ENCODE results near the gene AADACL2.

DNA sequence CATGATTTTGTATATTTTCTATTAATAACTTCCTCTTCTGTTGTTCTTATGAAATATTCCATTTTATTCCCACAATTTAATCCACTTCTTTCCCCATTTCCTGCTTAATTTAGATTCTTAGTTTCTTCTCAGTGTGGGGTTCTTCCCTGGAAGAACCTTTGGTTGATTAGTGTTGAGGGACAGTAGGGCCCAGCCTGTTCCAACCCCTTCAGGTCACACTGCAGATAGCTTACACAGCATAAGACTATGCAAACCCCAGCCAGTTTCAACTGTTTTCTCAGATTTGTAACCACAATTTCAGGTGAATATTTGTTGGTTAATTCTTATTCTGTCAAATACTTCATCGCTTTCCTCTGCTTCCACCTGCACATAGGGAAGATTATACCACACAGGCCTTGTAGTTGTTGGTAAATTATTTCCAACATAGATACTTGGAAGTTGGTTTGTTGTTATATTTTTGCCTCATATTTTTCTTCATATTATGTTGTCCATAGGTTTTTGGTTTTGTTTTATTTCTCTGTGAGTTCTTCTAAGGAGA, 34.7 kb downstream of the AADACL2 start:
- TF ChIP-seq, protein P1, sequence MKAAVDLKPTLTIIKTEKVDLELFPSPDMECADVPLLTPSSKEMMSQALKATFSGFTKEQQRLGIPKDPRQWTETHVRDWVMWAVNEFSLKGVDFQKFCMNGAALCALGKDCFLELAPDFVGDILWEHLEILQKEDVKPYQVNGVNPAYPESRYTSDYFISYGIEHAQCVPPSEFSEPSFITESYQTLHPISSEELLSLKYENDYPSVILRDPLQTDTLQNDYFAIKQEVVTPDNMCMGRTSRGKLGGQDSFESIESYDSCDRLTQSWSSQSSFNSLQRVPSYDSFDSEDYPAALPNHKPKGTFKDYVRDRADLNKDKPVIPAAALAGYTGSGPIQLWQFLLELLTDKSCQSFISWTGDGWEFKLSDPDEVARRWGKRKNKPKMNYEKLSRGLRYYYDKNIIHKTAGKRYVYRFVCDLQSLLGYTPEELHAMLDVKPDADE (IDR thresholded peaks at IDR 0.05) = no peak
- TF ChIP-seq, protein P2, sequence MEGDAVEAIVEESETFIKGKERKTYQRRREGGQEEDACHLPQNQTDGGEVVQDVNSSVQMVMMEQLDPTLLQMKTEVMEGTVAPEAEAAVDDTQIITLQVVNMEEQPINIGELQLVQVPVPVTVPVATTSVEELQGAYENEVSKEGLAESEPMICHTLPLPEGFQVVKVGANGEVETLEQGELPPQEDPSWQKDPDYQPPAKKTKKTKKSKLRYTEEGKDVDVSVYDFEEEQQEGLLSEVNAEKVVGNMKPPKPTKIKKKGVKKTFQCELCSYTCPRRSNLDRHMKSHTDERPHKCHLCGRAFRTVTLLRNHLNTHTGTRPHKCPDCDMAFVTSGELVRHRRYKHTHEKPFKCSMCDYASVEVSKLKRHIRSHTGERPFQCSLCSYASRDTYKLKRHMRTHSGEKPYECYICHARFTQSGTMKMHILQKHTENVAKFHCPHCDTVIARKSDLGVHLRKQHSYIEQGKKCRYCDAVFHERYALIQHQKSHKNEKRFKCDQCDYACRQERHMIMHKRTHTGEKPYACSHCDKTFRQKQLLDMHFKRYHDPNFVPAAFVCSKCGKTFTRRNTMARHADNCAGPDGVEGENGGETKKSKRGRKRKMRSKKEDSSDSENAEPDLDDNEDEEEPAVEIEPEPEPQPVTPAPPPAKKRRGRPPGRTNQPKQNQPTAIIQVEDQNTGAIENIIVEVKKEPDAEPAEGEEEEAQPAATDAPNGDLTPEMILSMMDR (conservative IDR thresholded peaks at IDR 0.05; ENCODE audit: low read depth in 2 of 2) = no peak
- TF ChIP-seq EZH2 (IDR thresholded peaks at IDR 0.05; ENCODE audit: low read depth, unreplicated experiment) (no peak), JUNB (IDR thresholded peaks at IDR 0.05; ENCODE audit: unreplicated experiment) (no peak), CREB1 (CRISPR knock-in tag; IDR thresholded peaks at IDR 0.05; ENCODE audit: low read depth) (no peak)
